SK-N-SH treated with all-trans-retinoic acid at 6 μM for 48 hours (cell line): Measurements from ENCODE around the gene SLC26A8.

ENCODE experiments used
- ATAC-seq: fragments of 200-7000 bp; cut with Tn5 transposase; 3 replicates; pipeline ENCODE4 v1.9.1; 2020; ENCODE audit warnings: mild to moderate bottlenecking, moderate library complexity
- ARNTL ChIP-seq: fragments of 450-650 bp; formaldehyde crosslinking; IDR thresholded peaks from 2 replicates; pipeline ENCODE4 v1.5.0; 2020; ENCODE audit warnings: low read depth, mild to moderate bottlenecking, moderate library complexity, borderline replicate concordance
- BACH2 ChIP-seq: fragments of 250-450 bp; sonication (Bioruptor Pico); IDR thresholded peaks from 2 replicates; pipeline ENCODE4 v1.9.0; 2021; ENCODE audit warnings: mild to moderate bottlenecking, borderline replicate concordance
- CSDC2 ChIP-seq: fragments of 250-450 bp; sonication (Bioruptor Pico); IDR thresholded peaks from 2 replicates; pipeline ENCODE4 v1.5.0; 2020; ENCODE audit warnings: mild to moderate bottlenecking, moderate library complexity
- ESRRG ChIP-seq: fragments of 250-450 bp; sonication (Bioruptor Pico); IDR thresholded peaks from 2 replicates; pipeline ENCODE4 v1.6.1; 2021; ENCODE audit warnings: mild to moderate bottlenecking
- GLIS3 ChIP-seq: fragments of 250-450 bp; sonication (Bioruptor Pico); IDR thresholded peaks from 2 replicates; pipeline ENCODE4 v1.5.0; 2020; ENCODE audit warnings: mild to moderate bottlenecking, moderate library complexity
- ISL1 ChIP-seq: fragments of 250-450 bp; sonication (Bioruptor Pico); IDR thresholded peaks from 2 replicates; pipeline ENCODE4 v2.1.2; 2022; ENCODE audit warnings: mild to moderate bottlenecking, moderate library complexity
- PPARA ChIP-seq: fragments of 250-450 bp; sonication (Bioruptor Pico); IDR thresholded peaks from 2 replicates; pipeline ENCODE4 v1.5.0; 2020; ENCODE audit warnings: mild to moderate bottlenecking, borderline replicate concordance
- RARB ChIP-seq: fragments of 250-450 bp; sonication (Bioruptor Pico); IDR thresholded peaks from 2 replicates; pipeline ENCODE4 v1.8.0; 2021; ENCODE audit warnings: mild to moderate bottlenecking, moderate library complexity
- SNAI2 ChIP-seq: fragments of 250-450 bp; sonication (Bioruptor Pico); IDR thresholded peaks from 2 replicates; pipeline ENCODE4 v1.5.0; 2020; ENCODE audit warnings: mild to moderate bottlenecking, moderate library complexity
- TOX ChIP-seq: fragments of 250-450 bp; sonication (Bioruptor Pico); IDR thresholded peaks from 2 replicates; pipeline ENCODE4 v1.8.0; 2021; ENCODE audit warnings: mild to moderate bottlenecking, moderate library complexity, borderline replicate concordance
- ZC3H10 ChIP-seq: fragments of 250-450 bp; sonication (Bioruptor Pico); IDR thresholded peaks from 2 replicates; pipeline ENCODE4 v1.5.1; 2021; ENCODE audit warnings: mild to moderate bottlenecking, moderate library complexity
- ZFP3 ChIP-seq: fragments of 250-450 bp; sonication (Bioruptor Pico); IDR thresholded peaks from 2 replicates; pipeline ENCODE4 v1.5.0; 2020; ENCODE audit warnings: mild to moderate bottlenecking, moderate library complexity
- ZFP30 ChIP-seq: fragments of 450-650 bp; formaldehyde crosslinking; IDR thresholded peaks from 2 replicates; pipeline ENCODE4 v1.5.0; 2022; ENCODE audit warnings: mild to moderate bottlenecking, moderate library complexity
- ZNF70 ChIP-seq: fragments of 450-650 bp; formaldehyde crosslinking; IDR thresholded peaks from 2 replicates; pipeline ENCODE4 v1.5.0; 2020; ENCODE audit warnings: mild to moderate bottlenecking, moderate library complexity
- ZNF8 ChIP-seq: fragments of 450-650 bp; formaldehyde crosslinking; IDR thresholded peaks from 2 replicates; pipeline ENCODE4 v1.5.0; 2020; ENCODE audit warnings: mild to moderate bottlenecking, moderate library complexity
- TF ChIP-seq, protein P1 (sequence below): fragments of 250-450 bp; sonication (Bioruptor Pico); IDR thresholded peaks from 2 replicates; pipeline ENCODE4 v1.8.0; 2020; ENCODE audit warnings: mild to moderate bottlenecking, moderate library complexity, borderline replicate concordance
- TF ChIP-seq, protein P2 (sequence below): fragments of 250-450 bp; sonication (Bioruptor Pico); IDR thresholded peaks from 2 replicates; pipeline ENCODE4 v1.8.0; 2021; ENCODE audit warnings: low read depth, mild to moderate bottlenecking, moderate library complexity, borderline replicate concordance
- TF ChIP-seq, protein P3 (sequence below): fragments of 250-450 bp; sonication (Bioruptor Pico); IDR thresholded peaks from 2 replicates; pipeline ENCODE4 v1.5.1; 2020; ENCODE audit warnings: low read depth, mild to moderate bottlenecking, moderate library complexity
- TF ChIP-seq, protein P4 (sequence below): fragments of 250-450 bp; sonication (Bioruptor Pico); IDR thresholded peaks from 2 replicates; pipeline ENCODE4 v1.5.1; 2021; ENCODE audit warnings: mild to moderate bottlenecking, moderate library complexity
- TF ChIP-seq, protein P5 (sequence below): fragments of 250-450 bp; sonication (Bioruptor Pico); IDR thresholded peaks from 2 replicates; pipeline ENCODE4 v1.5.0; 2020; ENCODE audit warnings: mild to moderate bottlenecking, moderate library complexity

The SLC26A8 gene

DNA sequence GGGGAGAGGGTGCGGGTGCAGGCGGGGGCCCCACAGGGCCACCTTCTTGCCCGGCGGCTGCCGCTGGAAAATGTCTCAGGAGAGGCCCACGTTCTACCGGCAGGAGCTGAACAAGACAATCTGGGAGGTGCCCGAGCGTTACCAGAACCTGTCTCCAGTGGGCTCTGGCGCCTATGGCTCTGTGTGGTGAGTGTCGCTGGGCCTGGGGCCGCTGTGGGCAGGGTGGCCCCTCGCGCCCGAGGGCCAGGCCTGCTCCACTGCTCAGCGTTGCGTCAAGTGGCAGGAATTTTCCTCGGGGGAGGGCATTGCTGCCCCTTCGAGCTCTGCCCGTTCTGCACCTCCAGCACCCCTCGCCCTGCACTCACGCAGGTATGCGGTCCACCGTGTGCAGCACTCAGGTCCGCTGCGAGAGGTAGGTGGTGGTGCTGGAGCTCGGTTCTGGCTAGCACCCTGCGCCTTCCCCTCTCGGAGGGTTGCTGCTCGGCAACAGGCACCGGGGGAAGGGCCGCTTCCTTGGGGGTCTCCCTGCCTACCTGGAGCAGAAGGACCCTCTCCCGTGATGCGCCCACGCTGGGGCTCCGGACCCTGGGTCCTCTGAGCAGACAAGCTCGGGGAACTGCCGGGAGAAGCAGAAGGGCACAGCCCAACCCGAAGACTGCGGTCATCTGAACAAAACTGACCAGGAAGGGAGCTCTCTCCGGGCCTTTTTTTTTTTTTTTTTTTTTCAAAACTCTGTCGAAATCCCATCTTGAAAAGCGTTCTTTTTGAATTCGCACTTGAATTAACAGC lies 3.8 kb upstream of the SLC26A8 start:
- no peak for TF ChIP-seq PPARA (CRISPR knock-in tag)
- TF ChIP-seq, protein P1, sequence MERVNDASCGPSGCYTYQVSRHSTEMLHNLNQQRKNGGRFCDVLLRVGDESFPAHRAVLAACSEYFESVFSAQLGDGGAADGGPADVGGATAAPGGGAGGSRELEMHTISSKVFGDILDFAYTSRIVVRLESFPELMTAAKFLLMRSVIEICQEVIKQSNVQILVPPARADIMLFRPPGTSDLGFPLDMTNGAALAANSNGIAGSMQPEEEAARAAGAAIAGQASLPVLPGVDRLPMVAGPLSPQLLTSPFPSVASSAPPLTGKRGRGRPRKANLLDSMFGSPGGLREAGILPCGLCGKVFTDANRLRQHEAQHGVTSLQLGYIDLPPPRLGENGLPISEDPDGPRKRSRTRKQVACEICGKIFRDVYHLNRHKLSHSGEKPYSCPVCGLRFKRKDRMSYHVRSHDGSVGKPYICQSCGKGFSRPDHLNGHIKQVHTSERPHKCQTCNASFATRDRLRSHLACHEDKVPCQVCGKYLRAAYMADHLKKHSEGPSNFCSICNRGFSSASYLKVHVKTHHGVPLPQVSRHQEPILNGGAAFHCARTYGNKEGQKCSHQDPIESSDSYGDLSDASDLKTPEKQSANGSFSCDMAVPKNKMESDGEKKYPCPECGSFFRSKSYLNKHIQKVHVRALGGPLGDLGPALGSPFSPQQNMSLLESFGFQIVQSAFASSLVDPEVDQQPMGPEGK (CRISPR knock-in tag): 0 out of 2 replicates have a peak, but pooled peaks have one; percentile 19
- peak; percentile 48 for ATAC-seq

DNA sequence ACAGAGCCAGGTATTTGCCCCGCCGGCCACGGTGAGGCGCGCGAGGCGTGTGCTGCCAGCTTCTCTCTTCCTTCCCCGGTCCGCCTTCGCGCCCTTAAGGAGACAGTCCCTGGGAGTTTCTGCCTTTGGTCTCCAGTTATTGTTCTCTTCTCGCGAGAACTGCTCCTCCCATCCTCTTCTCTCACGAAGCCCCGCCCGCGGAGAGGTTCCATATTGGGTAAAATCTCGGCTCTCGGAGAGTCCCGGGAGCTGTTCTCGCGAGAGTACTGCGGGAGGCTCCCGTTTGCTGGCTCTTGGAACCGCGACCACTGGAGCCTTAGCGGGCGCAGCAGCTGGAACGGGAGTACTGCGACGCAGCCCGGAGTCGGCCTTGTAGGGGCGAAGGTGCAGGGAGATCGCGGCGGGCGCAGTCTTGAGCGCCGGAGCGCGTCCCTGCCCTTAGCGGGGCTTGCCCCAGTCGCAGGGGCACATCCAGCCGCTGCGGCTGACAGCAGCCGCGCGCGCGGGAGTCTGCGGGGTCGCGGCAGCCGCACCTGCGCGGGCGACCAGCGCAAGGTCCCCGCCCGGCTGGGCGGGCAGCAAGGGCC lies 3.2 kb upstream of the SLC26A8 start, which contains the start of gene MAPK14:
MAPK14 (plus strand) TSS at position 308 of the 587 bp plus-strand sequence. CDS start 350 bp downstream, outside the sequence.
- peak; percentile 91 for ATAC-seq
- TF ChIP-seq CSDC2 (CRISPR knock-in tag) (no peak), ZNF70 (CRISPR knock-in tag) (no peak), ISL1 (CRISPR knock-in tag) (no peak), ARNTL (CRISPR knock-in tag) (no peak)
- TF ChIP-seq, protein P2, sequence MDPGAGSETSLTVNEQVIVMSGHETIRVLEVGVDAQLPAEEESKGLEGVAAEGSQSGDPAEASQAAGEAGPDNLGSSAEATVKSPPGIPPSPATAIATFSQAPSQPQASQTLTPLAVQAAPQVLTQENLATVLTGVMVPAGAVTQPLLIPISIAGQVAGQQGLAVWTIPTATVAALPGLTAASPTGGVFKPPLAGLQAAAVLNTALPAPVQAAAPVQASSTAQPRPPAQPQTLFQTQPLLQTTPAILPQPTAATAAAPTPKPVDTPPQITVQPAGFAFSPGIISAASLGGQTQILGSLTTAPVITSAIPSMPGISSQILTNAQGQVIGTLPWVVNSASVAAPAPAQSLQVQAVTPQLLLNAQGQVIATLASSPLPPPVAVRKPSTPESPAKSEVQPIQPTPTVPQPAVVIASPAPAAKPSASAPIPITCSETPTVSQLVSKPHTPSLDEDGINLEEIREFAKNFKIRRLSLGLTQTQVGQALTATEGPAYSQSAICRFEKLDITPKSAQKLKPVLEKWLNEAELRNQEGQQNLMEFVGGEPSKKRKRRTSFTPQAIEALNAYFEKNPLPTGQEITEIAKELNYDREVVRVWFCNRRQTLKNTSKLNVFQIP: no peak

DNA sequence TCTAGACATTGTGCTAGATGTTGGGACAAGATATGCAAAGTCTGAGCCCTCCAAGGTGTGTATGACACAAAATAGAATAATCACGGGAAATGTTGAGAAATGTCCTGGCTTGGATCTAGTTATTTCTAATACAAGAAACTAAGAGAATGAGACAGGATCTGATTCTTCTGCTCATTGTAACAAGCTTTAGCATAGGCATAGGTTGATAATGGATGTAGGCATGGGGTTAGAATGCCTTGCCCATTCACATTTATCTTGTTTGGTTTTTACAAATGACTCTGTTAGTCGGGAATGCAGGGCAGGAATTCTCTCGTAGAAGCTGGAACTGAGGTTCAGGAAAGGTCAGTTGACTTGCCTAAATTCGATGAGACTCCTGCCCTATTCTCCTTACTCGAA lies 1.5 kb upstream of the SLC26A8 start:
- no peak for ATAC-seq
- TF ChIP-seq ZNF8 (CRISPR knock-in tag): no peak
- TF ChIP-seq ISL1 (CRISPR knock-in tag): no peak
- TF ChIP-seq SNAI2: no peak

DNA sequence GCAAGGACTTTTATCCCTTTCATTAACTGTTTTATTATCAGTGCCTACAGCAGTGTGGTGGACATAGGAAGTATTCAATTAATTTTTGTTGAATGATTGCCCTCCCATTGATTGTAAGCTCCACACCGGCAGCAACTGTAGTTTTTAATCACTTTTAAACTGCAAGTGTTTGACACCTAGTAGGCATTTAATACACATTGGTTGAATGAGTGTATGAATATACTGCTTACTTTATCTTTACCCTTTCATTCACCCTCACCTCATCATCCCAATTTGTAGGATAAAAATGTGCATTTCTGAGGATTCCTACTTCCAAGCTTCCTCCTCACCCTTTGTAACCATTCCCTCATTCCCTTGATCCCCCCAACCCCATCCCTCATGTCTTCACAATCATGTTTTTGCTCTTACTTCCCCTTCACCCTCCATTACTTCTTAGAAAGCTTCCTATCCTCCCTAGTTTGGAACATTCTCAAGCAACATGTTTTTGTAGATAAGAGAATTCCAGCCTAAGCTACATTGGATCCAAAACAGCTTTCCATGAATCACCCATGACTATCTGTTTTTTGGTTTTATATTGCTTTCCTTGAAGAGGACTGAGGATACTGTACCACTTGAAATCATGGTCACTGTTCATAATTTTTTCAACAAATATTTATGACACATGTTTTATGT lies 955 bp upstream of the SLC26A8 start:
- TF ChIP-seq, protein P3, sequence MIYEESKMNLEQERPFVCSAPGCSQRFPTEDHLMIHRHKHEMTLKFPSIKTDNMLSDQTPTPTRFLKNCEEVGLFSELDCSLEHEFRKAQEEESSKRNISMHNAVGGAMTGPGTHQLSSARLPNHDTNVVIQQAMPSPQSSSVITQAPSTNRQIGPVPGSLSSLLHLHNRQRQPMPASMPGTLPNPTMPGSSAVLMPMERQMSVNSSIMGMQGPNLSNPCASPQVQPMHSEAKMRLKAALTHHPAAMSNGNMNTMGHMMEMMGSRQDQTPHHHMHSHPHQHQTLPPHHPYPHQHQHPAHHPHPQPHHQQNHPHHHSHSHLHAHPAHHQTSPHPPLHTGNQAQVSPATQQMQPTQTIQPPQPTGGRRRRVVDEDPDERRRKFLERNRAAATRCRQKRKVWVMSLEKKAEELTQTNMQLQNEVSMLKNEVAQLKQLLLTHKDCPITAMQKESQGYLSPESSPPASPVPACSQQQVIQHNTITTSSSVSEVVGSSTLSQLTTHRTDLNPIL: no peak
- TF ChIP-seq, protein P1 (CRISPR knock-in tag): no peak
- no peak for TF ChIP-seq ZFP30 (CRISPR knock-in tag)
- TF ChIP-seq TOX: no peak
- no peak for TF ChIP-seq RARB (CRISPR knock-in tag)
- TF ChIP-seq BACH2: no peak
- TF ChIP-seq, protein P4, sequence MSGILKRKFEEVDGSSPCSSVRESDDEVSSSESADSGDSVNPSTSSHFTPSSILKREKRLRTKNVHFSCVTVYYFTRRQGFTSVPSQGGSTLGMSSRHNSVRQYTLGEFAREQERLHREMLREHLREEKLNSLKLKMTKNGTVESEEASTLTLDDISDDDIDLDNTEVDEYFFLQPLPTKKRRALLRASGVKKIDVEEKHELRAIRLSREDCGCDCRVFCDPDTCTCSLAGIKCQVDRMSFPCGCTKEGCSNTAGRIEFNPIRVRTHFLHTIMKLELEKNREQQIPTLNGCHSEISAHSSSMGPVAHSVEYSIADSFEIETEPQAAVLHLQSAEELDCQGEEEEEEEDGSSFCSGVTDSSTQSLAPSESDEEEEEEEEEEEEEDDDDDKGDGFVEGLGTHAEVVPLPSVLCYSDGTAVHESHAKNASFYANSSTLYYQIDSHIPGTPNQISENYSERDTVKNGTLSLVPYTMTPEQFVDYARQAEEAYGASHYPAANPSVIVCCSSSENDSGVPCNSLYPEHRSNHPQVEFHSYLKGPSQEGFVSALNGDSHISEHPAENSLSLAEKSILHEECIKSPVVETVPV (CRISPR knock-in tag): no peak
- no peak for TF ChIP-seq ZC3H10 (CRISPR knock-in tag)
- TF ChIP-seq, protein P5, sequence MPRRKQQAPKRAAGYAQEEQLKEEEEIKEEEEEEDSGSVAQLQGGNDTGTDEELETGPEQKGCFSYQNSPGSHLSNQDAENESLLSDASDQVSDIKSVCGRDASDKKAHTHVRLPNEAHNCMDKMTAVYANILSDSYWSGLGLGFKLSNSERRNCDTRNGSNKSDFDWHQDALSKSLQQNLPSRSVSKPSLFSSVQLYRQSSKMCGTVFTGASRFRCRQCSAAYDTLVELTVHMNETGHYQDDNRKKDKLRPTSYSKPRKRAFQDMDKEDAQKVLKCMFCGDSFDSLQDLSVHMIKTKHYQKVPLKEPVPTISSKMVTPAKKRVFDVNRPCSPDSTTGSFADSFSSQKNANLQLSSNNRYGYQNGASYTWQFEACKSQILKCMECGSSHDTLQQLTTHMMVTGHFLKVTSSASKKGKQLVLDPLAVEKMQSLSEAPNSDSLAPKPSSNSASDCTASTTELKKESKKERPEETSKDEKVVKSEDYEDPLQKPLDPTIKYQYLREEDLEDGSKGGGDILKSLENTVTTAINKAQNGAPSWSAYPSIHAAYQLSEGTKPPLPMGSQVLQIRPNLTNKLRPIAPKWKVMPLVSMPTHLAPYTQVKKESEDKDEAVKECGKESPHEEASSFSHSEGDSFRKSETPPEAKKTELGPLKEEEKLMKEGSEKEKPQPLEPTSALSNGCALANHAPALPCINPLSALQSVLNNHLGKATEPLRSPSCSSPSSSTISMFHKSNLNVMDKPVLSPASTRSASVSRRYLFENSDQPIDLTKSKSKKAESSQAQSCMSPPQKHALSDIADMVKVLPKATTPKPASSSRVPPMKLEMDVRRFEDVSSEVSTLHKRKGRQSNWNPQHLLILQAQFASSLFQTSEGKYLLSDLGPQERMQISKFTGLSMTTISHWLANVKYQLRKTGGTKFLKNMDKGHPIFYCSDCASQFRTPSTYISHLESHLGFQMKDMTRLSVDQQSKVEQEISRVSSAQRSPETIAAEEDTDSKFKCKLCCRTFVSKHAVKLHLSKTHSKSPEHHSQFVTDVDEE (CRISPR knock-in tag): no peak
- TF ChIP-seq ARNTL (CRISPR knock-in tag): no peak
- TF ChIP-seq ZNF8 (CRISPR knock-in tag): no peak
- TF ChIP-seq, protein P2: no peak
- no peak for TF ChIP-seq PPARA (CRISPR knock-in tag)
- TF ChIP-seq ISL1 (CRISPR knock-in tag): no peak
- no peak for TF ChIP-seq GLIS3
- TF ChIP-seq ESRRG (CRISPR knock-in tag): no peak
- TF ChIP-seq SNAI2: no peak
- no peak for TF ChIP-seq ZFP3 (CRISPR knock-in tag)
- ATAC-seq: no peak
